Heart left ventricle (tissue), 13 donors: ENCODE data around the gene OSCP1.

Experiments
- POLR2A ChIP-seq, 2 donors: fragments of 450-650 bp; IDR thresholded peaks; one replicate each; pipeline ENCODE4 v1.6.1; 2017; ENCODE audit warnings: antibody characterized with exemption in 2 of 2, mild to moderate bottlenecking in 2 of 2, moderate library complexity in 2 of 2
- TF ChIP-seq, protein P1 (sequence below), 12 donors: fragments of 200-600 bp; sonication (generic) in 4 of 12; IDR thresholded peaks; one replicate each; pipeline versions ENCODE4 v1.5.0 to v1.8.0; 2018 to 2022; ENCODE audit warnings: antibody characterized with exemption in 12 of 12, mild to moderate bottlenecking in 5 of 12
- donor health status: ischemic (EF 13 %, LVEDD 7.1; RV severe dilation, severe dysfunction).
- donor health status: DM: no; HTN: yes; CAD: no.
- donor health status: DM: no; HTN: no; CAD: no.
- donor health status: ischemic (EF 25% LVEDD 6.9; RV normal size, moderate dysfunction).
- donor health status: ischemic (EF 25% LVEDD 5.7; RV mildly dilated, moderate dysfunction).
- donor health status: ischemic (EF 35%, LVEDD 5.7; RV mildly dilated, moderate dysfunction).
- donor health status: nonischemic (EF 11% LVEDD 7.7; RV severe dilation, severe dysfunction).
- donor health status: DM: yes; HTN: yes; CAD: no.
- donor health status: PGD.
- donor health status: ischemic (EF 29% LVEDD 5.4; RV normal size, mild dysfunction).
- donor health status: nonischemic (EF 23%, LVEDD 6.1; RV moderate dilation, normal function).

- TF ChIP-seq, protein P1, sequence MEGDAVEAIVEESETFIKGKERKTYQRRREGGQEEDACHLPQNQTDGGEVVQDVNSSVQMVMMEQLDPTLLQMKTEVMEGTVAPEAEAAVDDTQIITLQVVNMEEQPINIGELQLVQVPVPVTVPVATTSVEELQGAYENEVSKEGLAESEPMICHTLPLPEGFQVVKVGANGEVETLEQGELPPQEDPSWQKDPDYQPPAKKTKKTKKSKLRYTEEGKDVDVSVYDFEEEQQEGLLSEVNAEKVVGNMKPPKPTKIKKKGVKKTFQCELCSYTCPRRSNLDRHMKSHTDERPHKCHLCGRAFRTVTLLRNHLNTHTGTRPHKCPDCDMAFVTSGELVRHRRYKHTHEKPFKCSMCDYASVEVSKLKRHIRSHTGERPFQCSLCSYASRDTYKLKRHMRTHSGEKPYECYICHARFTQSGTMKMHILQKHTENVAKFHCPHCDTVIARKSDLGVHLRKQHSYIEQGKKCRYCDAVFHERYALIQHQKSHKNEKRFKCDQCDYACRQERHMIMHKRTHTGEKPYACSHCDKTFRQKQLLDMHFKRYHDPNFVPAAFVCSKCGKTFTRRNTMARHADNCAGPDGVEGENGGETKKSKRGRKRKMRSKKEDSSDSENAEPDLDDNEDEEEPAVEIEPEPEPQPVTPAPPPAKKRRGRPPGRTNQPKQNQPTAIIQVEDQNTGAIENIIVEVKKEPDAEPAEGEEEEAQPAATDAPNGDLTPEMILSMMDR (IDR thresholded peaks at IDR 0.05) = no peak
- TF ChIP-seq POLR2A (IDR thresholded peaks at IDR 0.05) = no peak
These were observed 77.6 kb downstream of the OSCP1 start for GRCh38 chr1:36372617-36373016.
